ENCODE data around the gene CBX7.

GRCh38 chr22:39153220-39153717 lies 789 bp upstream of the CBX7 start:
- TF ChIP-seq EZH2 (IDR thresholded peaks at IDR 0.05; ENCODE audit: insufficient read depth, poor library complexity, severe bottlenecking) (no peak), EZH2phosphoT487 (IDR thresholded peaks at IDR 0.05; ENCODE audit: insufficient read depth, low read depth) (no peak)
